Astrocyte (in vitro differentiated cells and primary cell): Measurements from ENCODE around the gene SLC9A6. TPM values are rescaled to one million over a fixed set of nuclear protein-coding genes. Genes with fewer than 3 reads are reported as not detected.
"Not testable (repeated sequence)": the region's sequence is repeated elsewhere in the genome, so short reads cannot be mapped to it uniquely, and the experiment has no call there.

Source experiments
- DNase-seq: peaks from one replicate; pipeline ENCODE4 v3.0.0-alpha.2; 2010; ENCODE audit warnings: low read depth
- FAIRE-seq: peaks from 2 replicates; lab custom pipeline; 2011; peaks lifted over from hg19 to GRCh38; lab: Jason Lieb, UNC
- H2AFZ ChIP-seq: 2 replicates; pipeline ENCODE4 v1.6.0; 2012; ENCODE audit warnings: low read depth, low read length, inconsistent platforms
- H3K27ac ChIP-seq: 2 replicates; pipeline ENCODE4 v1.5.1; 2011; ENCODE audit warnings: low read depth, low read length, inconsistent platforms
- H3K27me3 ChIP-seq: 2 replicates; pipeline ENCODE4 v1.6.0; 2011; ENCODE audit warnings: low read length, inconsistent platforms; ENCODE audit not compliant: insufficient read depth
- H3K36me3 ChIP-seq: 2 replicates; pipeline ENCODE4 v1.5.1; 2011; ENCODE audit warnings: low read length, inconsistent platforms; ENCODE audit not compliant: insufficient read depth
- H3K4me1 ChIP-seq: 2 replicates; pipeline ENCODE4 v1.5.1; 2011; ENCODE audit warnings: low read length, inconsistent platforms; ENCODE audit not compliant: insufficient read depth
- H3K4me2 ChIP-seq: 2 replicates; pipeline ENCODE4 v1.6.0; 2012; ENCODE audit warnings: low read length, inconsistent platforms
- H3K4me3 ChIP-seq: 2 replicates; pipeline ENCODE4 v1.5.1; 2011; ENCODE audit warnings: low read depth, mild to moderate bottlenecking, low read length, inconsistent platforms; ENCODE audit not compliant: insufficient read depth
- H3K79me2 ChIP-seq: 2 replicates; pipeline ENCODE4 v1.6.0; 2012; ENCODE audit warnings: mild to moderate bottlenecking, low read length, inconsistent platforms; ENCODE audit not compliant: insufficient read depth
- H3K9ac ChIP-seq: 2 replicates; pipeline ENCODE4 v1.6.0; 2012; ENCODE audit warnings: mild to moderate bottlenecking, low read length, inconsistent platforms
- H3K9me3 ChIP-seq: 2 replicates; pipeline ENCODE4 v1.5.1; 2012; ENCODE audit warnings: low read depth, mild to moderate bottlenecking, low read length, inconsistent platforms; ENCODE audit not compliant: insufficient read depth
- H4K20me1 ChIP-seq: 2 replicates; pipeline ENCODE4 v1.6.0; 2012; ENCODE audit warnings: low read length, inconsistent platforms; ENCODE audit not compliant: insufficient read depth
- H3K27ac Mint-ChIP-seq: one replicate; pipeline ENCODE4 v1.8.0; 2021; ENCODE audit warnings: mild to moderate bottlenecking, mixed read lengths; ENCODE audit not compliant: unreplicated experiment
- H3K27me3 Mint-ChIP-seq: one replicate; pipeline ENCODE4 v1.8.0; 2021; ENCODE audit warnings: low read depth, mixed read lengths; ENCODE audit not compliant: unreplicated experiment
- H3K36me3 Mint-ChIP-seq: one replicate; pipeline ENCODE4 v1.8.0; 2021; ENCODE audit warnings: low read depth, mixed read lengths; ENCODE audit not compliant: unreplicated experiment
- H3K4me1 Mint-ChIP-seq: one replicate; pipeline ENCODE4 v1.8.0; 2021; ENCODE audit warnings: low read depth, mixed read lengths; ENCODE audit not compliant: unreplicated experiment
- H3K4me3 Mint-ChIP-seq: one replicate; pipeline ENCODE4 v1.8.0; 2021; ENCODE audit warnings: mild to moderate bottlenecking, moderate library complexity, mixed read lengths; ENCODE audit not compliant: unreplicated experiment
- H3K9me3 Mint-ChIP-seq: one replicate; pipeline ENCODE4 v1.8.0; 2021; ENCODE audit warnings: mild to moderate bottlenecking, mixed read lengths; ENCODE audit not compliant: unreplicated experiment
- EZH2 ChIP-seq: IDR thresholded peaks from 2 replicates; pipeline ENCODE4 v1.6.1; 2012; ENCODE audit warnings: mild to moderate bottlenecking, low read length, inconsistent platforms; ENCODE audit not compliant: insufficient read depth
- total RNA-seq: library from RNA; stranded (reverse); gene quantifications from 2 replicates; pipeline ENCODE4 v1.2.1, GENCODE V29; 2021
- TF ChIP-seq, protein P1 (sequence below): IDR thresholded peaks from 2 replicates; pipeline ENCODE4 v1.5.1; 2011; ENCODE audit warnings: low read depth, mild to moderate bottlenecking, inconsistent platforms, low read length, moderate library complexity; ENCODE audit not compliant: insufficient read depth

The SLC9A6 gene
- total RNA-seq, 1 donor from 2014 or later = 12.8 TPM

DNA sequence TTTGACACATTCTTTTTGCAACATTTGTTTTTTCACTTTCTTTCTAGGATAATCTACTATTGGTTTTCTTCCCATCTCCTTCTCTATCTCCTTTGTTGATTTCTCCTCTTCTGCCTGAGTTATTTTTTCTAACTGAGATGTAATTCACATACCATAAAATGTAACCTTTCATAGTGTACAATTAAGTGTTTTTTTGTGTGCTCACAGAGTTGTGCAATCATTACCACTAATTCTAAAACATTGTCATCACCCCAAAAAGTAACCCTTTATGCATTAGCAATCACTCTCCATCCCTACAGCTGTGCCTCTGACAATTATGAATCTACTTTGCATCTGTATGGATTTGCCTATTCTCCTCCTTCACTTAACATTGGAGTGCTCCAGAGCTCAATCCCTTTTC, 95.5 kb downstream of the SLC9A6 start:
- no peaks in the 10 kb centered on the region for H3K36me3 ChIP-seq
- H3K27me3 Mint-ChIP-seq = peaks cover 9% of the 10 kb centered on the region
- H3K9me3 ChIP-seq = no peaks in the 10 kb centered on the region
- H3K27me3 ChIP-seq = no peaks in the 10 kb centered on the region
- H3K4me2 ChIP-seq = no peak overlapping the region
- H3K9me3 Mint-ChIP-seq = no peaks in the 10 kb centered on the region
- H3K27ac ChIP-seq = no peak overlapping the region
- FAIRE-seq (peak; percentile 64), DNase-seq (no peak)
- no peaks in the 10 kb centered on the region for H4K20me1 ChIP-seq
- H2AFZ ChIP-seq = no peak overlapping the region
- no peaks in the 10 kb centered on the region for H3K4me1 ChIP-seq
- peaks cover 6% of the 10 kb centered on the region for H3K4me1 Mint-ChIP-seq
- no peak overlapping the region for H3K4me3 Mint-ChIP-seq
- H3K36me3 Mint-ChIP-seq = no peaks in the 10 kb centered on the region
- TF ChIP-seq, protein P1, sequence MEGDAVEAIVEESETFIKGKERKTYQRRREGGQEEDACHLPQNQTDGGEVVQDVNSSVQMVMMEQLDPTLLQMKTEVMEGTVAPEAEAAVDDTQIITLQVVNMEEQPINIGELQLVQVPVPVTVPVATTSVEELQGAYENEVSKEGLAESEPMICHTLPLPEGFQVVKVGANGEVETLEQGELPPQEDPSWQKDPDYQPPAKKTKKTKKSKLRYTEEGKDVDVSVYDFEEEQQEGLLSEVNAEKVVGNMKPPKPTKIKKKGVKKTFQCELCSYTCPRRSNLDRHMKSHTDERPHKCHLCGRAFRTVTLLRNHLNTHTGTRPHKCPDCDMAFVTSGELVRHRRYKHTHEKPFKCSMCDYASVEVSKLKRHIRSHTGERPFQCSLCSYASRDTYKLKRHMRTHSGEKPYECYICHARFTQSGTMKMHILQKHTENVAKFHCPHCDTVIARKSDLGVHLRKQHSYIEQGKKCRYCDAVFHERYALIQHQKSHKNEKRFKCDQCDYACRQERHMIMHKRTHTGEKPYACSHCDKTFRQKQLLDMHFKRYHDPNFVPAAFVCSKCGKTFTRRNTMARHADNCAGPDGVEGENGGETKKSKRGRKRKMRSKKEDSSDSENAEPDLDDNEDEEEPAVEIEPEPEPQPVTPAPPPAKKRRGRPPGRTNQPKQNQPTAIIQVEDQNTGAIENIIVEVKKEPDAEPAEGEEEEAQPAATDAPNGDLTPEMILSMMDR = no peak
- no peak for TF ChIP-seq EZH2
- H3K79me2 ChIP-seq = no peaks in the 10 kb centered on the region
- H3K27ac Mint-ChIP-seq = no peak overlapping the region
- H3K9ac ChIP-seq = no peak overlapping the region
- no peak overlapping the region for H3K4me3 ChIP-seq

DNA sequence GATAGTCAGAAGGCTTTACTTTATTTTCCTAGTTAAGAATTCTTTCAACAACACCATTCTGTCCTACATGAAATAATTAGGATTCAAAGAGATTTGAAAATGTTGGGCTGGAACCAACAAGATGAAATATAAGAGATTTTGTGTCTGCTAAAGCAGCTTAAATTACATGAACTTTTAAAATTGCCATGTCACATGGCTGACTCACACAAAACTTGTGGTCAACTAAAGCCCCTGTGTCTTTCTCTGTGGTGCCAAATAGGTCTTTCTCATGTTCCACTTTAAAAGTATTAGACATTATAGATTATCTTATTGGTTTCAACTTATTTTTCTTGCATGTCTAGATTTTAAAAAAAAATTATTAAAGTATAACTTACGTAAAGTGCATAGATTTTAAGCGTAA, 101.3 kb downstream of the SLC9A6 start:
- Histone ChIP-seq H3K4me2 (no peak overlapping the region), H3K36me3 (no peaks in the 10 kb centered on the region), H3K9ac (no peak overlapping the region), H3K9me3 (no peaks in the 10 kb centered on the region), H3K27ac (no peak overlapping the region), H3K27me3 (no peaks in the 10 kb centered on the region), H4K20me1 (no peaks in the 10 kb centered on the region), H3K4me3 (no peak overlapping the region), H3K79me2 (no peaks in the 10 kb centered on the region), H2AFZ (no peak overlapping the region), H3K4me1 (no peaks in the 10 kb centered on the region)
- FAIRE-seq = no peak
- Mint-ChIP-seq H3K9me3 (no peaks in the 10 kb centered on the region), H3K4me3 (no peak overlapping the region), H3K27me3 (no peaks in the 10 kb centered on the region), H3K4me1 (no peaks in the 10 kb centered on the region), H3K27ac (no peak overlapping the region), H3K36me3 (no peaks in the 10 kb centered on the region)
- DNase-seq = peak; percentile 46
- no peak for TF ChIP-seq EZH2
- TF ChIP-seq, protein P1 = no peak

DNA sequence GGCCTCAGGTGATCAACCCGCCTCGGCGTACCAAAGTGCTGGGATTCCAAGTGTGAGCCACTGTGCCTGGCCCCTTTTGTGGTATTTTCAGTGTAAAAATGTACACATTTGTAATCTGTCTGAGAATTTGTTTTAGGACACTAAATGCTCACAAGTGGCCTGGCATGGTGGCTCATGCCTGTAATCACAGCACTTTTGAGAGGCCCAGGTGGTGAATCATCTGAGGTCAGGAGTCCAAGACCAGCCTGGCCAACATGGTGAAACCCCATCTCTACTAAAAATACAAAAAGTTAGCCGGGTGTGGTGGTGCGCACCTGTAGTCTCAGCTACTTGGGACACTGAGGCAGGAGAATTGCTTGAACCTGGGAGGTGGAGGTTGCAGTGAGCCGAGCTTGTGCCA, 106.7 kb downstream of the SLC9A6 start:
- not testable (repeated sequence) for H3K36me3 ChIP-seq, H3K4me1 ChIP-seq, H3K27me3 Mint-ChIP-seq, H3K27ac Mint-ChIP-seq, H3K4me3 ChIP-seq, H3K4me2 ChIP-seq, H3K79me2 ChIP-seq, H3K4me1 Mint-ChIP-seq, H3K36me3 Mint-ChIP-seq, H3K9me3 ChIP-seq, H3K9ac ChIP-seq, H3K4me3 Mint-ChIP-seq, FAIRE-seq, H2AFZ ChIP-seq, H3K27ac ChIP-seq, H3K9me3 Mint-ChIP-seq, H3K27me3 ChIP-seq, H4K20me1 ChIP-seq, DNase-seq
